Muscle of back (tissue), 11 donors: ENCODE data around the gene ANGEL2. TPM values are rescaled to one million over a fixed set of nuclear protein-coding genes. Genes with fewer than 3 reads are reported as not detected.

Experiments
- DNase-seq, 3 donors: peaks; one replicate each; pipeline versions ENCODE4 v3.0.0 to v3.0.0-alpha.2; 2013
- polyA plus RNA-seq, 10 donors: library from polyadenylated mRNA; unstranded; fragments of 120-200 nt; gene quantifications; one replicate each; pipeline ENCODE4 v1.2.1, GENCODE V29; 2013; ENCODE audit not compliant: insufficient read length in 10 of 10

Gene ANGEL2
- polyA plus RNA-seq, 10 donors, result 21.9 to 37.5 (median 27.9) TPM

- peak; percentile 22 to 71 (median 24) for DNase-seq
Measured at GRCh38 chr1:212951947-212952640, 63.6 kb downstream of the ANGEL2 start.

- DNase-seq, result peak in 1 of 3 donors; percentile 59
Measured at GRCh38 chr1:212951126-212951946, 64.3 kb downstream of the ANGEL2 start.

GRCh38 chr1:212950243-212951125 lies 65.2 kb downstream of the ANGEL2 start, which contains the start of gene VASH2:
Gene VASH2, plus strand, starts transcription at chr1:212950541. Its CDS starts 1,002 bp downstream, at chr1:212951543.
- DNase-seq, result peak; percentile 91 to 97 (median 95)

- no peak for DNase-seq
Measured at GRCh38 chr1:212949771-212950170, 65.9 kb downstream of the ANGEL2 start.

GRCh38 chr1:212946872-212947271 lies 68.8 kb downstream of the ANGEL2 start:
- no peak for DNase-seq

- DNase-seq, result no peak
Measured at GRCh38 chr1:212945463-212946160, 70.1 kb downstream of the ANGEL2 start.

GRCh38 chr1:212945056-212945455 lies 70.6 kb downstream of the ANGEL2 start:
- no peak for DNase-seq

- DNase-seq, result no peak
Measured at GRCh38 chr1:212944229-212944901, 71.3 kb downstream of the ANGEL2 start.

- no peak for DNase-seq
Measured at GRCh38 chr1:212943393-212943710, 72.3 kb downstream of the ANGEL2 start.

- no peak for DNase-seq
Measured at GRCh38 chr1:212942679-212943392, 72.8 kb downstream of the ANGEL2 start.

Other genes starting within 250 kb of the ANGEL2 start
- 10 to 100 TPM; 30.5 to 36.4 (median 32.6) TPM for gene NSL1, start 224.1 kb downstream of the ANGEL2 start, polyA plus RNA-seq
- 10 to 100 TPM in 8 of 10 donors, 1 to 10 TPM in 2; 8.8 to 11.9 (median 10.9) TPM for gene TATDN3, start 224.0 kb downstream of the ANGEL2 start, polyA plus RNA-seq
- under 1 TPM in 3 of 10 donors, not detected in 7; 0.33 to 0.48 (median 0.48) TPM for gene SPATA45, start 168.2 kb downstream of the ANGEL2 start, polyA plus RNA-seq
- gene FLVCR1, start 157.6 kb downstream of the ANGEL2 start, polyA plus RNA-seq, result 10 to 100 TPM in 2 of 10 donors, 1 to 10 TPM in 8; 4.1 to 14.1 (median 8.6) TPM
- 10 to 100 TPM; 40.6 to 56.7 (median 46.5) TPM for gene VASH2, start 65.3 kb downstream of the ANGEL2 start, polyA plus RNA-seq
- 10 to 100 TPM; 16.8 to 24.3 (median 20.2) TPM for gene RPS6KC1, start 35.4 kb upstream of the ANGEL2 start, polyA plus RNA-seq